Kidney epithelial cell (primary cell): ENCODE results near the gene MED8. TPM values are rescaled to one million over a fixed set of nuclear protein-coding genes. Genes with fewer than 3 reads are reported as not detected.

Source experiments
- DNase-seq: peaks from one replicate; pipeline ENCODE4 v3.0.0-alpha.2; 2010; ENCODE audit warnings: low read depth
- H3K27me3 ChIP-seq: 2 replicates; pipeline ENCODE4 v1.6.0; 2011; ENCODE audit warnings: low read length; ENCODE audit not compliant: control insufficient read depth, insufficient read depth
- H3K36me3 ChIP-seq: 2 replicates; pipeline ENCODE4 v1.5.1; 2011; ENCODE audit warnings: low read length; ENCODE audit not compliant: control insufficient read depth, insufficient read depth
- H3K4me3 ChIP-seq: 2 replicates; pipeline ENCODE4 v1.5.1; 2011; ENCODE audit warnings: low read depth, mild to moderate bottlenecking, control low read depth, low read length
- CTCF ChIP-seq: IDR thresholded peaks from 2 replicates; pipeline ENCODE4 v1.5.1; 2011; ENCODE audit warnings: mild to moderate bottlenecking, moderate library complexity, low read length, control low read depth, inconsistent platforms; ENCODE audit not compliant: insufficient read depth, poor library complexity, severe bottlenecking
- total RNA-seq: library from RNA; depleted of rRNA; stranded (reverse); fragments of >200 nt; gene quantifications from 2 replicates; pipeline ENCODE4 v1.2.3, GENCODE V29; 2015

The MED8 gene
- total RNA-seq, 1 donor from 2014 or later = 44.5 TPM

GRCh38 chr1:43423672-43424550 lies 34.3 kb upstream of the MED8 start:
- no peak for DNase-seq
- no peaks in the 10 kb centered on the region for H3K27me3 ChIP-seq
- H3K4me3 ChIP-seq = no peak overlapping the region
- peaks cover 7% of the 10 kb centered on the region for H3K36me3 ChIP-seq
- no peak for TF ChIP-seq CTCF

- Histone ChIP-seq H3K4me3 (no peak overlapping the region), H3K27me3 (no peaks in the 10 kb centered on the region), H3K36me3 (peaks cover 4% of the 10 kb centered on the region)
- no peak for DNase-seq
- TF ChIP-seq CTCF = no peak
Observed at GRCh38 chr1:43422995-43423671, 33.5 kb upstream of the MED8 start.

- DNase-seq = no peak
- H3K4me3 ChIP-seq = no peak overlapping the region
- TF ChIP-seq CTCF = no peak
- H3K27me3 ChIP-seq = no peaks in the 10 kb centered on the region
- H3K36me3 ChIP-seq = peaks cover 1% of the 10 kb centered on the region
Observed at GRCh38 chr1:43421976-43422750, 32.6 kb upstream of the MED8 start.

GRCh38 chr1:43421396-43421795 lies 31.8 kb upstream of the MED8 start:
- Histone ChIP-seq H3K27me3 (no peaks in the 10 kb centered on the region), H3K4me3 (no peak overlapping the region), H3K36me3 (peaks cover 2% of the 10 kb centered on the region)
- TF ChIP-seq CTCF = no peak
- no peak for DNase-seq

GRCh38 chr1:43420874-43421273 lies 31.3 kb upstream of the MED8 start:
- H3K27me3 ChIP-seq = no peaks in the 10 kb centered on the region
- peaks cover 2% of the 10 kb centered on the region for H3K36me3 ChIP-seq
- H3K4me3 ChIP-seq = no peak overlapping the region
- no peak for TF ChIP-seq CTCF
- no peak for DNase-seq
